Neutrophil (primary cell): ENCODE measurements around the gene GOLPH3.

Source experiments
- H3K27ac ChIP-seq: fragments of 200-600 bp; sonication (generic); 2 replicates; pipeline ENCODE4 v1.5.1; 2016; ENCODE audit warnings: mild to moderate bottlenecking, moderate library complexity
- H3K27me3 ChIP-seq: fragments of 200-600 bp; sonication (generic); 2 replicates; pipeline ENCODE4 v1.6.0; 2016; ENCODE audit warnings: mild to moderate bottlenecking
- H3K36me3 ChIP-seq: fragments of 200-600 bp; sonication (generic); 2 replicates; pipeline ENCODE4 v1.5.1; 2017
- H3K4me1 ChIP-seq, 2 experiments: fragments of 200-600 bp in 1 of 2; sonication (generic) in 1 of 2; 1 replicate in 1 of 2; 2 replicates in 1 of 2; pipeline versions ENCODE4 v1.5.1 to v1.6.1; 2013 to 2016; ENCODE audit warnings: low read depth in 1 of 2, low read length in 1 of 2, mild to moderate bottlenecking in 1 of 2, moderate library complexity in 1 of 2; ENCODE audit not compliant: control insufficient read depth in 1 of 2, insufficient read depth in 1 of 2
- H3K4me3 ChIP-seq, 2 experiments: fragments of 200-600 bp in 1 of 2; sonication (generic) in 1 of 2; 1 replicate in 1 of 2; 2 replicates in 1 of 2; pipeline ENCODE4 v1.5.1; 2013 to 2016; ENCODE audit warnings: low read depth in 1 of 2, low read length in 1 of 2, mild to moderate bottlenecking in 1 of 2, moderate library complexity in 1 of 2
- H3K9me3 ChIP-seq: fragments of 200-600 bp; sonication (generic); 2 replicates; pipeline ENCODE4 v1.5.1; 2016
- TF ChIP-seq, protein P1 (sequence below): fragments of 200-600 bp; sonication (generic); IDR thresholded peaks from 2 replicates; pipeline ENCODE4 v1.5.1; 2016; ENCODE audit warnings: antibody characterized with exemption

Gene GOLPH3

GRCh38 chr5:32115985-32116384 lies 58.1 kb downstream of the GOLPH3 start:
- Histone ChIP-seq H3K27ac (no peak overlapping the region), H3K4me3 (no peak overlapping the region), H3K4me1 (no peaks in the 10 kb centered on the region), H3K27me3 (no peaks in the 10 kb centered on the region), H3K36me3 (peaks cover 59% of the 10 kb centered on the region), H3K9me3 (no peaks in the 10 kb centered on the region)
- TF ChIP-seq, protein P1, sequence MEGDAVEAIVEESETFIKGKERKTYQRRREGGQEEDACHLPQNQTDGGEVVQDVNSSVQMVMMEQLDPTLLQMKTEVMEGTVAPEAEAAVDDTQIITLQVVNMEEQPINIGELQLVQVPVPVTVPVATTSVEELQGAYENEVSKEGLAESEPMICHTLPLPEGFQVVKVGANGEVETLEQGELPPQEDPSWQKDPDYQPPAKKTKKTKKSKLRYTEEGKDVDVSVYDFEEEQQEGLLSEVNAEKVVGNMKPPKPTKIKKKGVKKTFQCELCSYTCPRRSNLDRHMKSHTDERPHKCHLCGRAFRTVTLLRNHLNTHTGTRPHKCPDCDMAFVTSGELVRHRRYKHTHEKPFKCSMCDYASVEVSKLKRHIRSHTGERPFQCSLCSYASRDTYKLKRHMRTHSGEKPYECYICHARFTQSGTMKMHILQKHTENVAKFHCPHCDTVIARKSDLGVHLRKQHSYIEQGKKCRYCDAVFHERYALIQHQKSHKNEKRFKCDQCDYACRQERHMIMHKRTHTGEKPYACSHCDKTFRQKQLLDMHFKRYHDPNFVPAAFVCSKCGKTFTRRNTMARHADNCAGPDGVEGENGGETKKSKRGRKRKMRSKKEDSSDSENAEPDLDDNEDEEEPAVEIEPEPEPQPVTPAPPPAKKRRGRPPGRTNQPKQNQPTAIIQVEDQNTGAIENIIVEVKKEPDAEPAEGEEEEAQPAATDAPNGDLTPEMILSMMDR: no peak

- TF ChIP-seq, protein P1: no peak
- Histone ChIP-seq H3K9me3 (no peaks in the 10 kb centered on the region), H3K36me3 (peaks cover 78% of the 10 kb centered on the region)
These were observed 63.9 kb downstream of the GOLPH3 start for GRCh38 chr5:32110111-32110696.

DNA sequence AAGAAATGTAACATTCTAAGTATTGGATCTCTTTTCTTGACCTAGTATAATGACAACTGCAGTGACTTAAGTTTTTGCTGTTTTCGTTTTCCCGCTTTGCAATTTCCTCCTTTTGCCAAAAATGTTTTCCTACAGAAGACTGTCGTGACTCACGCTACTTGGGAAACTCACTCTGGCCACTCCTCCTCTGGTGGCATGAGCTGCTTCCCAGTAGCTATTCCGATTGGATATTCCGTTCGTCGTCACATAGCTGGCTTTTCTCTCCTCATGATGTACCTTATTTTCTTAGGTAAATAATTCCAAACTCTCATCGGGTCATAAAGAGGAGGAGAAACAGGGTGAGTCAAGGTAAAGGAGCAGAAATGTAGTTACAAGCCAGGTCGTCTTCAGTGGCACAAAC lies 64.9 kb downstream of the GOLPH3 start:
- Histone ChIP-seq H3K4me1 (no peaks in the 10 kb centered on the region), H3K27ac (no peak overlapping the region), H3K9me3 (no peaks in the 10 kb centered on the region), H3K27me3 (no peaks in the 10 kb centered on the region), H3K36me3 (peaks cover 82% of the 10 kb centered on the region), H3K4me3 (no peak overlapping the region)
- TF ChIP-seq, protein P1: no peak

More at GRCh38 chr5:32110111-32110696, 63.9 kb downstream of the GOLPH3 start:
- no peaks in the 10 kb centered on the region for H3K4me1 ChIP-seq
- no peaks in the 10 kb centered on the region for H3K27me3 ChIP-seq
- no peak overlapping the region for H3K27ac ChIP-seq
- no peak overlapping the region for H3K4me3 ChIP-seq

- Histone ChIP-seq H3K4me3 (no peak overlapping the region), H3K27ac (no peak overlapping the region), H3K9me3 (no peaks in the 10 kb centered on the region), H3K36me3 (peaks cover 86% of the 10 kb centered on the region), H3K4me1 (no peaks in the 10 kb centered on the region), H3K27me3 (no peaks in the 10 kb centered on the region)
- TF ChIP-seq, protein P1: no peak
These were observed 66.0 kb downstream of the GOLPH3 start for GRCh38 chr5:32108167-32108566.

DNA sequence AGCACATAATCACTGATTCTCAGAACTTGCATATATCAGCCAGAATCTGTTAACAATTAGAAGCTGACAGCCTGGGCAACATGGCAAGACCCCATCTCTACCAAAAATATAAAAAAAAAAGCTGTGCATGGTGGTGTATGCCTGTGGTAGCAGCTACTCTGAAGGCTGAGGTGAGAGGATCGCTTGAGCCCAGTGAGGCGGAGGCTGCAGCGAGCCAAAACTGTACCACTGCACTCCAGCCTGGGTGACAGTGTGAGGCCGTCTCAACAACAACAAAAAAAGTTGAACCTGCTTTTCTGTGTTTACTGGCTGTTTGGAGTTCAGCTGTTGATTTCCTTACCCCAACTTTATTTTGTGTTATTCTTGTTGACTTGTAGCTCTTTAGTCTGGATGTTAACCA lies 66.8 kb downstream of the GOLPH3 start:
- H3K36me3 ChIP-seq: peaks cover 87% of the 10 kb centered on the region
- H3K4me3 ChIP-seq: no peak overlapping the region
- no peaks in the 10 kb centered on the region for H3K4me1 ChIP-seq
- H3K9me3 ChIP-seq: no peaks in the 10 kb centered on the region
- no peak overlapping the region for H3K27ac ChIP-seq
- H3K27me3 ChIP-seq: no peaks in the 10 kb centered on the region
- TF ChIP-seq, protein P1: no peak
